ENCODE measurements around the gene TRMT10C.

Gene TRMT10C

GRCh38 chr3:101521211-101521701 is 40.4 kb upstream of the TRMT10C start:
- no peak overlapping the region for H3K4me2 ChIP-seq (ENCODE audit: low read depth, low read length)
- H3K4me3 ChIP-seq (ENCODE audit: low read length): no peak overlapping the region

GRCh38 chr3:101527441-101527840 is 34.2 kb upstream of the TRMT10C start:
- Histone ChIP-seq H3K9me2 (replicated peaks; ENCODE audit: insufficient read depth, low read length) (no peaks in the 10 kb centered on the region), H3K27ac (ENCODE audit: low read length) (no peak overlapping the region), H3K9me3 (replicated peaks; ENCODE audit: insufficient read depth, low read length) (no peaks in the 10 kb centered on the region), H3K36me3 (replicated peaks; ENCODE audit: insufficient read depth, low read length) (no peaks in the 10 kb centered on the region), H3K4me1 (ENCODE audit: low read length) (0 out of 2 replicates have a peak, but pooled peaks cover 8% of the 10 kb centered on the region), H4K20me1 (ENCODE audit: insufficient read depth, low read length) (no peaks in the 10 kb centered on the region), H3K4me2 (ENCODE audit: low read depth, low read length) (no peak overlapping the region), H2AFZ (ENCODE audit: low read length) (no peak overlapping the region), H3K27me3 (replicated peaks; ENCODE audit: insufficient read depth, low read length) (no peaks in the 10 kb centered on the region), H3K4me3 (ENCODE audit: low read length) (no peak overlapping the region), H3F3A (ENCODE audit: insufficient read depth, low read length) (no peaks in the 10 kb centered on the region), H3K79me2 (ENCODE audit: low read length) (no peaks in the 10 kb centered on the region), H3K9ac (ENCODE audit: low read length) (no peak overlapping the region)
- TF ChIP-seq EZH2 (optimal IDR thresholded peaks at IDR 0.05; ENCODE audit: low read depth, low read length) (no peak), EZH2phosphoT487 (IDR thresholded peaks at IDR 0.05; ENCODE audit: low read length) (no peak), CTCF (IDR thresholded peaks at IDR 0.05; ENCODE audit: low read length) (no peak)
- DNase-seq: no peak

More at GRCh38 chr3:101521211-101521701, 40.4 kb upstream of the TRMT10C start:
- H3K9ac ChIP-seq (ENCODE audit: low read length): no peak overlapping the region
- no peaks in the 10 kb centered on the region for H3K27me3 ChIP-seq (replicated peaks; ENCODE audit: insufficient read depth, low read length)
- H3K36me3 ChIP-seq (replicated peaks; ENCODE audit: insufficient read depth, low read length): no peaks in the 10 kb centered on the region
- H3F3A ChIP-seq (ENCODE audit: insufficient read depth, low read length): peaks cover 20% of the 10 kb centered on the region
- TF ChIP-seq CTCF (IDR thresholded peaks at IDR 0.05; ENCODE audit: low read length): no peak
- no peak for TF ChIP-seq EZH2 (optimal IDR thresholded peaks at IDR 0.05; ENCODE audit: low read depth, low read length)
- no peaks in the 10 kb centered on the region for H3K9me2 ChIP-seq (replicated peaks; ENCODE audit: insufficient read depth, low read length)
- H3K4me1 ChIP-seq (ENCODE audit: low read length): peaks cover 14% of the 10 kb centered on the region
- H3K9me3 ChIP-seq (replicated peaks; ENCODE audit: insufficient read depth, low read length): no peaks in the 10 kb centered on the region
- DNase-seq: no peak
- no peak overlapping the region for H3K27ac ChIP-seq (ENCODE audit: low read length)
- no peak overlapping the region for H2AFZ ChIP-seq (ENCODE audit: low read length)
- no peaks in the 10 kb centered on the region for H4K20me1 ChIP-seq (ENCODE audit: insufficient read depth, low read length)
- no peaks in the 10 kb centered on the region for H3K79me2 ChIP-seq (ENCODE audit: low read length)

GRCh38 chr3:101527906-101528305 is 33.8 kb upstream of the TRMT10C start:
- no peaks in the 10 kb centered on the region for H3F3A ChIP-seq (ENCODE audit: insufficient read depth, low read length)
- no peak overlapping the region for H3K4me2 ChIP-seq (ENCODE audit: low read depth, low read length)
- TF ChIP-seq EZH2phosphoT487 (IDR thresholded peaks at IDR 0.05; ENCODE audit: low read length) (no peak), CTCF (IDR thresholded peaks at IDR 0.05; ENCODE audit: low read length) (no peak), EZH2 (optimal IDR thresholded peaks at IDR 0.05; ENCODE audit: low read depth, low read length) (no peak)
- no peak overlapping the region for H3K27ac ChIP-seq (ENCODE audit: low read length)
- no peak for DNase-seq
- no peaks in the 10 kb centered on the region for H3K36me3 ChIP-seq (replicated peaks; ENCODE audit: insufficient read depth, low read length)
- H3K4me1 ChIP-seq (ENCODE audit: low read length): 0 out of 2 replicates have a peak, but pooled peaks cover 8% of the 10 kb centered on the region
- no peaks in the 10 kb centered on the region for H3K9me2 ChIP-seq (replicated peaks; ENCODE audit: insufficient read depth, low read length)
- H3K9ac ChIP-seq (ENCODE audit: low read length): no peak overlapping the region
- H3K9me3 ChIP-seq (replicated peaks; ENCODE audit: insufficient read depth, low read length): no peaks in the 10 kb centered on the region
- H3K27me3 ChIP-seq (replicated peaks; ENCODE audit: insufficient read depth, low read length): no peaks in the 10 kb centered on the region
- H2AFZ ChIP-seq (ENCODE audit: low read length): no peak overlapping the region
- H3K4me3 ChIP-seq (ENCODE audit: low read length): no peak overlapping the region
- H3K79me2 ChIP-seq (ENCODE audit: low read length): no peaks in the 10 kb centered on the region
- H4K20me1 ChIP-seq (ENCODE audit: insufficient read depth, low read length): no peaks in the 10 kb centered on the region
